Body of pancreas (tissue), 4 donors: ENCODE data around the gene MKKS. TPM values are rescaled to one million over a fixed set of nuclear protein-coding genes. Genes with fewer than 3 reads are reported as not detected.
A peak's percentile ranks its signal among the peaks of the same experiment; 100 is the strongest.

ENCODE experiments used
- ATAC-seq: fragments of 150-250 bp; one replicate; pipeline ENCODE4 v1.9.1; 2016
- DNase-seq, 4 donors: peaks; one replicate each; pipeline ENCODE4 v3.0.0-alpha.2; 2019
- H3K27ac ChIP-seq, 4 donors: fragments of 200-600 bp; sonication (generic); 1 replicate in 3 of 4; 2 replicates in 1 of 4; pipeline versions ENCODE4 v1.5.1 to v1.6.1; 2016 to 2019; ENCODE audit warnings: mild to moderate bottlenecking in 1 of 4, mixed read lengths in 1 of 4, moderate library complexity in 1 of 4
- H3K27me3 ChIP-seq, 2 donors: fragments of 200-600 bp; sonication (generic); one replicate each; pipeline ENCODE4 v1.6.0; 2016; ENCODE audit warnings: mild to moderate bottlenecking in 1 of 2
- H3K36me3 ChIP-seq, 2 donors: fragments of 200-600 bp; sonication (generic); replicated peaks in 1 of 2; 2 replicates each; pipeline ENCODE4 v1.5.1; 2016; ENCODE audit warnings: low read depth in 2 of 2; ENCODE audit not compliant: insufficient read depth in 1 of 2
- H3K4me1 ChIP-seq: fragments of 200-600 bp; sonication (generic); one replicate; pipeline ENCODE4 v1.6.0; 2016
- H3K4me3 ChIP-seq, 2 donors: fragments of 200-600 bp; sonication (generic); 1 replicate in 1 of 2; 2 replicates in 1 of 2; pipeline ENCODE4 v1.5.1; 2016 to 2019
- H3K9me3 ChIP-seq, 3 donors: fragments of 200-600 bp; sonication (generic); 1 replicate in 2 of 3; 2 replicates in 1 of 3; pipeline ENCODE4 v1.5.1; 2016
- CTCF ChIP-seq, 7 experiments: fragments of 450-650 bp in 4 of 7; fragments of 200-600 bp in 3 of 7; sonication (generic) in 3 of 7; IDR thresholded peaks; one replicate each; pipeline ENCODE4 v1.5.1; 2016 to 2019; ENCODE audit warnings: antibody characterized with exemption in 7 of 7
- POLR2A ChIP-seq, 3 donors: fragments of 450-650 bp; IDR thresholded peaks; one replicate each; pipeline ENCODE4 v1.6.1; 2016; ENCODE audit warnings: antibody characterized with exemption in 3 of 3, mild to moderate bottlenecking in 2 of 3
- WGBS, 2 donors: methylation state at CpG; one replicate each; pipeline ENCODE4 v1.1.5; 2017; 5-methylcytosine and 5-hydroxymethylcytosine counted together
- intact Hi-C: fragments of 100-400 bp; cut with DNase I; formaldehyde crosslinking; loops from one replicate; pipeline ENCODE4 v1.15.1; 2023
- total RNA-seq, 2 donors: library from RNA; depleted of rRNA; stranded (reverse); fragments of >200 nt; gene quantifications; one replicate each; pipeline ENCODE4 v1.1.0, GENCODE V29; 2016

Gene MKKS
- total RNA-seq, 2 donors from 2014 or later = 5.3 to 8.6 TPM

GRCh38 chr20:10478205-10478604 lies 44.2 kb upstream of the MKKS start:
- no peaks in the 10 kb centered on the region for H3K27me3 ChIP-seq
- no peak for DNase-seq
- no peaks in the 10 kb centered on the region for H3K4me1 ChIP-seq
- no peaks in the 10 kb centered on the region for H3K9me3 ChIP-seq
- 88 to 100% methylated on average over 1 of the region's 1 CpG for WGBS, 2 donors
- no peak overlapping the region for H3K27ac ChIP-seq
- intact Hi-C loops = no loop called here
- TF ChIP-seq POLR2A (IDR thresholded peaks at IDR 0.05) = no peak
- TF ChIP-seq CTCF (IDR thresholded peaks at IDR 0.05) = no peak
- ATAC-seq = no peak
- H3K36me3 ChIP-seq = no peaks in the 10 kb centered on the region
- no peak overlapping the region for H3K4me3 ChIP-seq

GRCh38 chr20:10476319-10476724 lies 42.3 kb upstream of the MKKS start:
- Histone ChIP-seq H3K4me1 (no peaks in the 10 kb centered on the region), H3K36me3 (no peaks in the 10 kb centered on the region), H3K27me3 (no peaks in the 10 kb centered on the region), H3K27ac (no peak overlapping the region), H3K9me3 (no peaks in the 10 kb centered on the region), H3K4me3 (no peak overlapping the region)
- ATAC-seq (no peak), DNase-seq (peak in 1 of 4 donors; percentile 37)
- TF ChIP-seq POLR2A (IDR thresholded peaks at IDR 0.05) (no peak), CTCF (IDR thresholded peaks at IDR 0.05) (no peak)
- WGBS, 2 donors = 87% methylated on average over 3 of the region's 3 CpGs
- intact Hi-C loops = no loop called here

GRCh38 chr20:10475225-10475624 lies 41.2 kb upstream of the MKKS start:
- DNase-seq = no peak
- Histone ChIP-seq H3K9me3 (no peaks in the 10 kb centered on the region), H3K4me3 (no peak overlapping the region), H3K27ac (no peak overlapping the region), H3K27me3 (no peaks in the 10 kb centered on the region), H3K4me1 (no peaks in the 10 kb centered on the region), H3K36me3 (no peaks in the 10 kb centered on the region)
- TF ChIP-seq CTCF (IDR thresholded peaks at IDR 0.05) = no peak
- TF ChIP-seq POLR2A (IDR thresholded peaks at IDR 0.05) = no peak
- ATAC-seq = peak; percentile 30
- intact Hi-C loops = no loop called here
- 72 to 88% methylated on average over 2 of the region's 2 CpGs for WGBS, 2 donors

- WGBS, 2 donors = 78 to 80% methylated on average over 11 of the region's 11 CpGs
- H3K27ac ChIP-seq = no peak overlapping the region
- peak; percentile 53 for ATAC-seq
Observed at GRCh38 chr20:10474606-10475184, 40.7 kb upstream of the MKKS start.

More at GRCh38 chr20:10474606-10475184, 40.7 kb upstream of the MKKS start:
- intact Hi-C loops = no loop called here
- H3K9me3 ChIP-seq = no peaks in the 10 kb centered on the region
- TF ChIP-seq CTCF (IDR thresholded peaks at IDR 0.05) = no peak
- no peak for TF ChIP-seq POLR2A (IDR thresholded peaks at IDR 0.05)
- peak in 1 of 4 donors; percentile 6 for DNase-seq
- H3K27me3 ChIP-seq = no peaks in the 10 kb centered on the region
- H3K36me3 ChIP-seq = no peaks in the 10 kb centered on the region
- peaks cover under 1% of the 10 kb centered on the region for H3K4me1 ChIP-seq
- no peak overlapping the region for H3K4me3 ChIP-seq
